Glutamatergic neuron (in vitro differentiated cells): ENCODE results near the gene PTPRM. TPM values are rescaled to one million over a fixed set of nuclear protein-coding genes. Genes with fewer than 3 reads are reported as not detected.

Experiments used
- DNase-seq: peaks from one replicate; pipeline ENCODE4 v3.0.0; 2022
- H3K27ac Mint-ChIP-seq: one replicate; pipeline ENCODE4 v1.8.0; 2020; ENCODE audit warnings: mild to moderate bottlenecking, mixed read lengths, inconsistent platforms; ENCODE audit not compliant: unreplicated experiment
- H3K27me3 Mint-ChIP-seq: one replicate; pipeline ENCODE4 v1.8.0; 2020; ENCODE audit warnings: mild to moderate bottlenecking, moderate library complexity, mixed read lengths, inconsistent platforms; ENCODE audit not compliant: unreplicated experiment
- H3K36me3 Mint-ChIP-seq: one replicate; pipeline ENCODE4 v1.8.0; 2020; ENCODE audit warnings: mild to moderate bottlenecking, mixed read lengths, inconsistent platforms; ENCODE audit not compliant: unreplicated experiment
- H3K4me1 Mint-ChIP-seq: one replicate; pipeline ENCODE4 v1.8.0; 2020; ENCODE audit warnings: mild to moderate bottlenecking, low read depth, mixed read lengths, inconsistent platforms; ENCODE audit not compliant: unreplicated experiment
- H3K4me3 Mint-ChIP-seq: one replicate; pipeline ENCODE4 v1.8.0; 2020; ENCODE audit warnings: mild to moderate bottlenecking, mixed read lengths, inconsistent platforms; ENCODE audit not compliant: unreplicated experiment
- H3K9me3 Mint-ChIP-seq: one replicate; pipeline ENCODE4 v1.8.0; 2020; ENCODE audit warnings: mild to moderate bottlenecking, moderate library complexity, mixed read lengths, inconsistent platforms; ENCODE audit not compliant: unreplicated experiment
- total RNA-seq: library from RNA; stranded (reverse); fragmentation: NEBNext Ultra II Directional; extraction: Animal tissue kit (Norgen Biotek cat#: 25700); gene quantifications from one replicate; pipeline ENCODE4 v1.2.1, GENCODE V29; 2021; ENCODE audit not compliant: unreplicated experiment
- TF ChIP-seq, protein P1 (sequence below): fragments of 200-600 bp; sonication (generic); IDR thresholded peaks from one replicate; pipeline ENCODE4 v1.5.0; 2021; ENCODE audit not compliant: partially characterized antibody, unreplicated experiment

The PTPRM gene
- total RNA-seq, 1 donor from 2014 or later, result 23.9 TPM

GRCh38 chr18:7871560-7872456, 304.7 kb downstream of the PTPRM start:
- Mint-ChIP-seq H3K27me3 (peaks cover 2% of the 10 kb centered on the region), H3K9me3 (peaks cover 4% of the 10 kb centered on the region), H3K4me3 (no peak overlapping the region), H3K36me3 (peaks cover 7% of the 10 kb centered on the region), H3K4me1 (peaks cover 8% of the 10 kb centered on the region), H3K27ac (no peak overlapping the region)
- DNase-seq, result no peak
- TF ChIP-seq, protein P1, sequence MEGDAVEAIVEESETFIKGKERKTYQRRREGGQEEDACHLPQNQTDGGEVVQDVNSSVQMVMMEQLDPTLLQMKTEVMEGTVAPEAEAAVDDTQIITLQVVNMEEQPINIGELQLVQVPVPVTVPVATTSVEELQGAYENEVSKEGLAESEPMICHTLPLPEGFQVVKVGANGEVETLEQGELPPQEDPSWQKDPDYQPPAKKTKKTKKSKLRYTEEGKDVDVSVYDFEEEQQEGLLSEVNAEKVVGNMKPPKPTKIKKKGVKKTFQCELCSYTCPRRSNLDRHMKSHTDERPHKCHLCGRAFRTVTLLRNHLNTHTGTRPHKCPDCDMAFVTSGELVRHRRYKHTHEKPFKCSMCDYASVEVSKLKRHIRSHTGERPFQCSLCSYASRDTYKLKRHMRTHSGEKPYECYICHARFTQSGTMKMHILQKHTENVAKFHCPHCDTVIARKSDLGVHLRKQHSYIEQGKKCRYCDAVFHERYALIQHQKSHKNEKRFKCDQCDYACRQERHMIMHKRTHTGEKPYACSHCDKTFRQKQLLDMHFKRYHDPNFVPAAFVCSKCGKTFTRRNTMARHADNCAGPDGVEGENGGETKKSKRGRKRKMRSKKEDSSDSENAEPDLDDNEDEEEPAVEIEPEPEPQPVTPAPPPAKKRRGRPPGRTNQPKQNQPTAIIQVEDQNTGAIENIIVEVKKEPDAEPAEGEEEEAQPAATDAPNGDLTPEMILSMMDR, result no peak

- peaks cover 8% of the 10 kb centered on the region for H3K4me1 Mint-ChIP-seq
- H3K9me3 Mint-ChIP-seq, result peaks cover 4% of the 10 kb centered on the region
- H3K27ac Mint-ChIP-seq, result no peak overlapping the region
- H3K4me3 Mint-ChIP-seq, result no peak overlapping the region
- H3K36me3 Mint-ChIP-seq, result peaks cover 4% of the 10 kb centered on the region
- no peak for DNase-seq
- H3K27me3 Mint-ChIP-seq, result peaks cover 2% of the 10 kb centered on the region
- TF ChIP-seq, protein P1, result no peak
These were observed 305.5 kb downstream of the PTPRM start for GRCh38 chr18:7872569-7872968.

DNA sequence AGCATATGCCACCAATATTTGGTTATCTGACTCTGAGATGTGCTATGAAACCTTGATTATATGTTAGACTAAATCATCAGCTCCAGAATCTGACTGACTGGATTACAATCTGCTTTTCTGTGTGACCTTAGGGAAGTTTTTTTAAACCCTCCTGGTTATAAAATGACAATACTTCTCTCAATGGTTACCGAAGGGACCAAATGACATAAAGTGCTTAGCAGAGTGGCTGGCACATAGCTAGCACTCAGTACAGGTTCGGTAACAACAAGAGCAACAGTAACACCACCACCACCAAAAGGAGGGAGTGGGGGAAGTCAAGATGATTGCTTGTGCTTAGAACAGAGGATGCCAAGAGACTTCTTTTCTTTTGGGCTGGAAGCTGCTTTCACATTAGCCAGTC, 306.2 kb downstream of the PTPRM start:
- Mint-ChIP-seq H3K27me3 (peaks cover 2% of the 10 kb centered on the region), H3K4me1 (peaks cover 8% of the 10 kb centered on the region), H3K9me3 (peaks cover 4% of the 10 kb centered on the region), H3K36me3 (no peaks in the 10 kb centered on the region), H3K27ac (no peak overlapping the region), H3K4me3 (no peak overlapping the region)
- no peak for DNase-seq
- TF ChIP-seq, protein P1, result no peak

DNA sequence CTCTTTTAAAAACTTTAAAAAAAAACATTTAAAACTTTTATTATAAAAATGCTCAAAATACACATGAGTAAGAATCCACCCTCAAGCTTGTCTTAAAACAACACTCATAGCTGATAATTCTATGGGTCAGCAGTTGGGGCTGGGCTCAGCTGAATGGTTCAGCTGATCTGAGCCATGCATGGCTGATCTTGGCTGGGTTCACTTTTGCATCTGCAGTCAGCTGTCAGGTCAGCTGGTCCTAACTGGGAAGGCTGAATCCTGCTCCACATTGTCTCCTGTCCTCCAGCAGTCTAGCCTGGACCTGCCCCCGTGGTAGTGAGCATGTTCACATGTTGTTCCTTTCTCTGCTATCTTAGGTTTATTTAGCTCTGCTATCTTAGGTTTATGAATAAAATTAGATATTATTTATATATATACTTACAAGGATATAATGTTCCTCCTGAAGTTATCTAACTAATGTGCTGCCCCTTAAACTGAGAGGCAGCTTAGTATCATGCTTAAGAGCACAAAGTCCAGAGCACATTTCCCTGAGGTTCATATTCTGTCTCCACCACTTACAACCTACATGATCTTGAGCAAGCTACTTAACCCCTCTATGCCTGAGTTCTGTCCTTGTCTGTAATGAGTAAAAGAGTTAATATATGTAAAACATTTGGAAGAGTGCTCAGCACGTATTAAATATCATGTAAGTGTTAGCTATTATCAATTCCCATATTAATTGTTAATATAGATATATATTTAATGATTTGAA, 309.4 kb downstream of the PTPRM start:
- Mint-ChIP-seq H3K27me3 (no peaks in the 10 kb centered on the region), H3K4me3 (no peak overlapping the region)

More for the DNA sequence above, 309.4 kb downstream of the PTPRM start:
- Mint-ChIP-seq H3K36me3 (no peaks in the 10 kb centered on the region), H3K9me3 (no peaks in the 10 kb centered on the region), H3K27ac (no peak overlapping the region), H3K4me1 (peaks cover under 1% of the 10 kb centered on the region)
- TF ChIP-seq, protein P1, result no peak
- no peak for DNase-seq
